PFSK-1 (cell line): Measurements from ENCODE around the gene CSDE1.

ENCODE experiments used
- POLR2AphosphoS5 ChIP-seq: IDR thresholded peaks from 2 replicates; pipeline ENCODE4 v1.6.1; 2012; ENCODE audit warnings: low read depth, mild to moderate bottlenecking, control low read depth, low read length, moderate library complexity
- REST ChIP-seq, 2 experiments: IDR thresholded peaks; 2 replicates each; pipeline versions ENCODE4 v1.6.1 to v1.8.0; 2011 to 2012; ENCODE audit warnings: low read depth in 2 of 2, low read length in 2 of 2, control low read depth in 1 of 2, inconsistent platforms in 1 of 2, mild to moderate bottlenecking in 1 of 2, moderate library complexity in 1 of 2; ENCODE audit not compliant: insufficient read depth in 1 of 2
- TAF1 ChIP-seq: IDR thresholded peaks from 2 replicates; pipeline ENCODE4 v1.6.1; 2012; ENCODE audit warnings: low read length, control low read depth, borderline replicate concordance; ENCODE audit not compliant: insufficient read depth

GRCh38 chr1:114700036-114700600, 57.7 kb downstream of the CSDE1 start:
- TF ChIP-seq REST (IDR thresholded peaks at IDR 0.05; ENCODE audit: insufficient read depth in 1 of 2, low read depth in 2 of 2, low read length in 2 of 2) (no peak), TAF1 (no peak), POLR2AphosphoS5 (no peak)
